SK-N-MC (cell line): ENCODE results near the gene DNAJB11.

Experiments
- EZH2 ChIP-seq: fragments of 200-600 bp; sonication (generic); IDR thresholded peaks from one replicate; pipeline ENCODE4 v1.6.1; 2017; ENCODE audit warnings: antibody characterized with exemption
- POLR2AphosphoS5 ChIP-seq: IDR thresholded peaks from 2 replicates; pipeline ENCODE4 v1.6.1; 2012; ENCODE audit warnings: mild to moderate bottlenecking, low read depth, low read length, borderline replicate concordance

DNA sequence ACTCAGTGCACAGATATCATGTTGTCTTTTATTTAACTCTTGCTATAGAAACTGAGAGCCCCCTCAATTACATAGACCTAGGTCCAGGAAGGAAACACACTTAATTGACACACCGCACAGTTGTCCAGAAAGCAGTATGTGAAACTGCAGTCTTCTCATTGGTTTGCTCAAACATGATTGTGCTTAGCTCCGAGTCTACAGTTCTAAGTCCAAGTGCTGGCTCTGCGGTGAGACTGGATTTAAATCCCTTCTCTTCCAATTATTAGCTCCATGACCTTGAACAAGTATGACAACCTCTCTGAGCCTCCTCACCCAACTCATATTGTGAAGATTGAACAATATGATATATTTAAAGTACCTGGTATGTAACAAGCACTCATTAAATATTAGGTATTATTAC, 23.3 kb downstream of the DNAJB11 start:
- no peak for TF ChIP-seq POLR2AphosphoS5
- no peak for TF ChIP-seq EZH2
